GM12878 (cell line): Measurements from ENCODE around the gene MYL7. TPM values are rescaled to one million over a fixed set of nuclear protein-coding genes. Genes with fewer than 3 reads are reported as not detected.

Experiments used
- ATAC-seq: fragments of 200-7000 bp; cut with Tn5 transposase; 3 replicates; pipeline ENCODE4 v1.9.1; 2020; ENCODE audit warnings: mild to moderate bottlenecking, moderate library complexity
- BruUV-seq: library from RNA; stranded (reverse); fragments of 400-500 nt; replicated peaks from 2 replicates; lab custom pipeline; 2021; lab: Mats Ljungman, UMichigan
- CTCF ChIA-PET: fragments of 300-600 bp; sonication (Branson Sonifier 250); formaldehyde crosslinking; extraction: SDS; loops from one replicate; lab custom pipeline; 2021; ENCODE audit warnings: inconsistent platforms; lab: Yijun Ruan, JAX
- POLR2A ChIA-PET: fragments of 350-600 bp; formaldehyde crosslinking; extraction: SDS; loops from one replicate; lab custom pipeline; 2021; ENCODE audit warnings: inconsistent platforms; lab: Charles Lee
- RAD21 ChIA-PET: fragments of 300-600 bp; sonication (Branson Sonifier 250); formaldehyde crosslinking; loops from one replicate; lab custom pipeline; 2023; ENCODE audit warnings: antibody characterized with exemption; ENCODE audit not compliant: unreplicated experiment; lab: Charles Lee
- SMC1A ChIA-PET: fragments of 300-600 bp; sonication (Branson Sonifier 250); formaldehyde crosslinking; loops from one replicate; lab custom pipeline; 2023; ENCODE audit not compliant: unreplicated experiment, uncharacterized antibody; lab: Charles Lee
- DNase-seq: peaks from one replicate; pipeline ENCODE4 v3.0.0-alpha.2; 2011; ENCODE audit warnings: low read depth, low spot score
- FAIRE-seq: peaks from 3 replicates; lab custom pipeline; 2011; peaks lifted over from hg19 to GRCh38; lab: Jason Lieb, UNC
- H2AFZ ChIP-seq: 2 replicates; pipeline ENCODE4 v1.6.0; 2011; ENCODE audit warnings: low read depth, low read length, control low read depth; ENCODE audit not compliant: control insufficient read depth
- H3K27ac ChIP-seq: 2 replicates; pipeline ENCODE4 v1.5.1; 2011; ENCODE audit warnings: control low read depth; ENCODE audit not compliant: control insufficient read depth, insufficient read depth
- H3K27me3 ChIP-seq, 2 experiments: replicated peaks in 1 of 2; 2 replicates each; pipeline versions ENCODE4 v1.6.0 to v1.6.1; 2011; ENCODE audit warnings: low read length in 1 of 2; ENCODE audit not compliant: control insufficient read depth in 2 of 2, insufficient read depth in 2 of 2
- H3K36me3 ChIP-seq, 2 experiments: 2 replicates each; pipeline ENCODE4 v1.5.1; 2011; ENCODE audit warnings: low read length in 1 of 2; ENCODE audit not compliant: control insufficient read depth in 2 of 2, insufficient read depth in 2 of 2
- H3K4me1 ChIP-seq: 2 replicates; pipeline ENCODE4 v1.6.1; 2011; ENCODE audit warnings: mild to moderate bottlenecking, low read length, moderate library complexity, mixed read lengths; ENCODE audit not compliant: control insufficient read depth, insufficient read depth
- H3K4me2 ChIP-seq: 2 replicates; pipeline ENCODE4 v1.6.0; 2011; ENCODE audit warnings: control low read depth; ENCODE audit not compliant: control insufficient read depth, insufficient read depth
- H3K4me3 ChIP-seq: fragments of 200-600 bp; sonication (generic); 2 replicates; pipeline ENCODE4 v1.5.1; 2016
- H3K79me2 ChIP-seq: 2 replicates; pipeline ENCODE4 v1.6.0; 2011; ENCODE audit warnings: low read length; ENCODE audit not compliant: control insufficient read depth, insufficient read depth
- H3K9ac ChIP-seq: 2 replicates; pipeline ENCODE4 v1.8.0; 2011; ENCODE audit warnings: low read length, control low read depth, mixed read lengths; ENCODE audit not compliant: control insufficient read depth, insufficient read depth
- H3K9me3 ChIP-seq: replicated peaks from 3 replicates; pipeline ENCODE4 v1.5.1; 2011; ENCODE audit warnings: mild to moderate bottlenecking, low read length; ENCODE audit not compliant: control insufficient read depth, insufficient read depth
- H4K20me1 ChIP-seq: 2 replicates; pipeline ENCODE4 v1.6.0; 2011; ENCODE audit not compliant: control insufficient read depth, insufficient read depth
- BCL3 ChIP-seq: IDR thresholded peaks from 2 replicates; pipeline ENCODE4 v1.6.1; 2011; ENCODE audit warnings: borderline replicate concordance, low read depth, mild to moderate bottlenecking, moderate library complexity, low read length; ENCODE audit not compliant: insufficient read depth, poor library complexity, severe bottlenecking
- BHLHE40 ChIP-seq, 2 experiments: fragments of 450-650 bp in 1 of 2; IDR thresholded peaks; 2 replicates each; pipeline ENCODE4 v1.6.1; 2011 to 2017; ENCODE audit warnings: low read depth in 2 of 2, borderline replicate concordance in 1 of 2, improper control_type of control experiment in 1 of 2, low read length in 1 of 2, mild to moderate bottlenecking in 1 of 2
- BMI1 ChIP-seq: fragments of 450-650 bp; IDR thresholded peaks from 2 replicates; pipeline ENCODE4 v1.6.1; 2016; ENCODE audit warnings: mild to moderate bottlenecking, moderate library complexity, borderline replicate concordance
- CBFB ChIP-seq: IDR thresholded peaks from 2 replicates; pipeline ENCODE4 v1.6.1; 2016; ENCODE audit warnings: antibody characterized with exemption, low read depth
- CTCF ChIP-seq, 3 experiments: IDR thresholded peaks in 2 of 3; conservative IDR thresholded peaks in 1 of 3; 2 replicates each; pipeline ENCODE4 v1.5.1; 2011; ENCODE audit warnings: low read depth in 3 of 3, low read length in 3 of 3, mild to moderate bottlenecking in 3 of 3, control low read depth in 2 of 3, moderate library complexity in 2 of 3, inconsistent platforms in 1 of 3, mixed read lengths in 1 of 3; ENCODE audit not compliant: control insufficient read depth in 2 of 3, insufficient read depth in 1 of 3; ENCODE audit errors: extremely low read depth in 1 of 3
- CUX1 ChIP-seq: IDR thresholded peaks from 2 replicates; pipeline ENCODE4 v1.6.1; 2012; ENCODE audit warnings: improper control_type of control experiment, low read depth, low read length; ENCODE audit not compliant: insufficient replicate concordance
- IKZF2 ChIP-seq, 2 experiments: fragments of 450-650 bp; IDR thresholded peaks; 2 replicates each; pipeline ENCODE4 v1.6.1; 2017; ENCODE audit warnings: mild to moderate bottlenecking in 2 of 2, moderate library complexity in 2 of 2
- MYB ChIP-seq: fragments of 150-350 bp; IDR thresholded peaks from 2 replicates; pipeline ENCODE4 v1.6.1; 2014; ENCODE audit warnings: mild to moderate bottlenecking, low read depth, low read length, borderline replicate concordance
- NFYB ChIP-seq: IDR thresholded peaks from 2 replicates; pipeline ENCODE4 v1.6.1; 2011; ENCODE audit warnings: low read depth, mild to moderate bottlenecking, low read length, improper control_type of control experiment, moderate library complexity; ENCODE audit not compliant: insufficient read depth
- NR2C1 ChIP-seq: fragments of 450-650 bp; IDR thresholded peaks from 2 replicates; pipeline ENCODE4 v1.6.1; 2017; ENCODE audit warnings: antibody characterized with exemption, mild to moderate bottlenecking, moderate library complexity
- POLR2A ChIP-seq: IDR thresholded peaks from 2 replicates; pipeline ENCODE4 v1.6.1; 2011; ENCODE audit warnings: low read depth, mild to moderate bottlenecking, low read length
- POLR2AphosphoS5 ChIP-seq: IDR thresholded peaks from 2 replicates; pipeline ENCODE4 v1.6.1; 2011; ENCODE audit warnings: mild to moderate bottlenecking, low read length, inconsistent platforms
- RBBP5 ChIP-seq: fragments of 200-600 bp; sonication (generic); conservative IDR thresholded peaks from 2 replicates; pipeline ENCODE4 v1.6.1; 2016
- SIN3A ChIP-seq: IDR thresholded peaks from 2 replicates; pipeline ENCODE4 v1.6.1; 2012; ENCODE audit warnings: low read depth, low read length, improper control_type of control experiment
- SMC3 ChIP-seq: IDR thresholded peaks from 2 replicates; pipeline ENCODE4 v1.6.1; 2011; ENCODE audit warnings: low read length, improper control_type of control experiment, borderline replicate concordance
- STAT3 ChIP-seq: IDR thresholded peaks from 2 replicates; pipeline ENCODE4 v1.6.1; 2011; ENCODE audit warnings: low read depth, low read length, improper control_type of control experiment
- TCF12 ChIP-seq: IDR thresholded peaks from 2 replicates; pipeline ENCODE4 v1.6.1; 2011; ENCODE audit warnings: low read depth, mild to moderate bottlenecking, low read length
- YY1 ChIP-seq: IDR thresholded peaks from 2 replicates; pipeline ENCODE4 v1.6.1; 2011; ENCODE audit warnings: low read depth, mild to moderate bottlenecking, low read length
- ZBED1 ChIP-seq: IDR thresholded peaks from 2 replicates; pipeline ENCODE4 v1.6.1; 2016; ENCODE audit warnings: borderline replicate concordance
- whole genome bisulfite sequencing: methylation state at CpG from one replicate; pipeline ENCODE4 v1.1.6; 2016; ENCODE audit warnings: low lambda C conversion rate; ENCODE audit not compliant: insufficient replicate concordance, insufficient coverage; ENCODE audit errors: missing lambda C conversion rate; 5-methylcytosine and 5-hydroxymethylcytosine counted together
- in situ Hi-C: fragments of 300-500 bp; cut with MboI; formaldehyde crosslinking; loops from 9 replicates; pipeline ENCODE4 v1.14.3; 2018; ENCODE audit warnings: mixed read lengths
- intact Hi-C: fragments of 100-400 bp; cut with micrococcal nuclease; formaldehyde crosslinking; loops from one replicate; pipeline ENCODE4 v1.14.2; 2022; ENCODE audit not compliant: unreplicated experiment
- polyA plus RNA-seq, 11 experiments: library from polyadenylated mRNA; depleted of rRNA in 4 of 11; unstranded in 6 of 11; stranded (reverse) in 5 of 11; fragments of >200 nt; fragmentation: Nextera tagmentation in 4 of 11; fragmentation: Illumina TruSeq in 1 of 11; extraction: Ambion mirVana in 4 of 11; extraction: Trizol in 1 of 11; gene quantifications; 1 replicate in 1 of 11; 2 replicates in 10 of 11; pipeline versions ENCODE4 v1.2.1 to v1.2.3, GENCODE V29; 2011 to 2016; ENCODE audit warnings: inconsistent platforms in 2 of 11, missing spikeins in 2 of 11, low read depth in 1 of 11
- total RNA-seq, 4 experiments: library from RNA; depleted of rRNA in 3 of 4; stranded (reverse); fragments of >200 nt in 3 of 4; fragmentation: Illumina TruSeq in 1 of 4; extraction: Trizol in 1 of 4; gene quantifications; 2 replicates each; pipeline versions ENCODE4 v1.2.1 to v1.2.3, GENCODE V29; 2013 to 2021

MYL7 gene
- total and polyA plus RNA-seq, 10 of the 15 experiments (the other 5 are each of a cell fraction or from before 2014, with no cell fraction given): 1.9 TPM; not detected in 9

DNA sequence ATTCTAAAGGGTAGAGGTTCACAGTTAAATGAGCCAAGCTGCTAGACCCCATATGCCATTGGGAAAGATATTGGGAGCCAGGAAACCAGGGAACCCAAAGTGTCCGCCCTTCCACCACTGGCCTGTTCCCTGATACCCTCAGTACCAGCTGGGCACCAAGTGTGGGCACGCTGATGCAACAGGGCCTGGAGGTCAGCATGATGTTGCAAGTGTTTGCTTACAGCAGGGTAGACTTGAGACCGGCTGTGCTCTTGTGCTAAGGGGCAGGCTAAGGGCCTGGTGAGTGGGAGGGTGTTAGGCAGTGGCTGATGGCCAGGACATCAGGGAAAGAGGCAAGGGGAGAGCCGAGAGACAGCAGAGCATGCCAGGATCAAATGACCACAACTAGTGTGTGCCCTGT is 21.0 kb upstream of the MYL7 start:
- ATAC-seq (no peak), DNase-seq (no peak), FAIRE-seq (no peak)
- Histone ChIP-seq H3K4me3 (no peak overlapping the region), H3K4me2 (no peak overlapping the region), H3K79me2 (no peaks in the 10 kb centered on the region), H3K27me3 (no peaks in the 10 kb centered on the region; a peak in 1 of 4 replicates), H3K36me3 (no peaks in the 10 kb centered on the region), H3K9me3 (no peaks in the 10 kb centered on the region), H2AFZ (no peak overlapping the region), H3K27ac (no peak overlapping the region), H3K9ac (no peak overlapping the region), H3K4me1 (no peaks in the 10 kb centered on the region), H4K20me1 (no peaks in the 10 kb centered on the region)
- BruUV-seq: no TSS peak
- RAD21 ChIA-PET: no interaction called here
- TF ChIP-seq NR2C1 (no peak), NFYB (no peak), YY1 (no peak), STAT3 (no peak), POLR2AphosphoS5 (no peak), BCL3 (no peak), CUX1 (no peak), BHLHE40 (IDR thresholded peaks at IDR 0.05; ENCODE audit: borderline replicate concordance in 1 of 2, low read depth in 2 of 2, low read length in 1 of 2) (no peak), BMI1 (no peak), SIN3A (no peak), CTCF (IDR thresholded peaks at IDR 0.05 in 2 of 3, conservative IDR thresholded peaks at IDR 0.05 in 1 of 3; ENCODE audit: control insufficient read depth in 2 of 3, extremely low read depth in 1 of 3, insufficient read depth in 1 of 3, low read depth in 3 of 3, low read length in 3 of 3) (no peak), ZBED1 (no peak), SMC3 (no peak), TCF12 (no peak), MYB (no peak), POLR2A (no peak), CBFB (no peak), IKZF2 (IDR thresholded peaks at IDR 0.05) (no peak), RBBP5 (no peak)
- in situ Hi-C loops (no loop called here), intact Hi-C loops (no loop called here)
- 27% methylated on average over 4 of the region's 4 CpGs for WGBS
- SMC1A ChIA-PET: no interaction called here
- CTCF ChIA-PET: no interaction called here
- POLR2A ChIA-PET: no interaction called here
